Measurements from ENCODE around the gene RNF180. TPM values are rescaled to one million over a fixed set of nuclear protein-coding genes. Genes with fewer than 3 reads are reported as not detected.

RNF180 gene
- total RNA-seq, 1 experiment from 2014 or later, result 7.8 TPM

DNA sequence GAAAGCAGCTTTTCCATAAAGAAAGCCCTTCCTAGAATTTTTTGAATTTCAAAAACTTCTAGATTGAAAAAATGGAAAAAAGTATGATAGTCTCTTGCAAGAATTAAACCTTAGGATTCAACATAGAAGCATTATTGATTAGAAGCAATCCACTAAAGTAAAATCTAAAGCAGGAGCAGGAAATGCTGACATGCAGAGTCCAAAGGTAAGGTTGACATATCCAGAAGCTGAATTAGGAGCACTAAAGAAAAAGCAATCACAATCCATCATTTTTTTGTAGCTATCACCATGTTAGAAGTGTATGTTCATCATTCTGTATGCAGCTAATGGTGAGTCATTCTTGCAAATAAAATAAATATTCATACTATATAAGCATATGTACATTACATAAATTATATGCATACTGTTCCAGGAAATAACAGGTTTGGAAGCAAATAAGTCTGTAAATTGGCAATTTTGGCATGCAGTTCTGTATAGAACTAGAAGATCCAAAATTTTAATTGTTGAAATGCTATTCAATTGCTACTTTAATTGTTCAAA, 39.4 kb upstream of the RNF180 start:
- Histone ChIP-seq H3K9me3 (ENCODE audit: control insufficient read depth, insufficient read depth, low read depth, low read length) (no peaks in the 10 kb centered on the region), H3K27ac (ENCODE audit: low read length) (no peak overlapping the region), H3K27me3 (ENCODE audit: control insufficient read depth, insufficient read depth, low read length) (no peaks in the 10 kb centered on the region), H3K4me1 (ENCODE audit: control insufficient read depth, insufficient read depth, low read length) (no peaks in the 10 kb centered on the region), H3K36me3 (ENCODE audit: control insufficient read depth, insufficient read depth, low read length) (no peaks in the 10 kb centered on the region), H3K4me3 (ENCODE audit: low read depth in 2 of 2, low read length in 2 of 2) (no peak overlapping the region)
- intact Hi-C loops (cut with micrococcal nuclease; ENCODE audit: unreplicated experiment), result no loop called here
- TF ChIP-seq, protein P1, sequence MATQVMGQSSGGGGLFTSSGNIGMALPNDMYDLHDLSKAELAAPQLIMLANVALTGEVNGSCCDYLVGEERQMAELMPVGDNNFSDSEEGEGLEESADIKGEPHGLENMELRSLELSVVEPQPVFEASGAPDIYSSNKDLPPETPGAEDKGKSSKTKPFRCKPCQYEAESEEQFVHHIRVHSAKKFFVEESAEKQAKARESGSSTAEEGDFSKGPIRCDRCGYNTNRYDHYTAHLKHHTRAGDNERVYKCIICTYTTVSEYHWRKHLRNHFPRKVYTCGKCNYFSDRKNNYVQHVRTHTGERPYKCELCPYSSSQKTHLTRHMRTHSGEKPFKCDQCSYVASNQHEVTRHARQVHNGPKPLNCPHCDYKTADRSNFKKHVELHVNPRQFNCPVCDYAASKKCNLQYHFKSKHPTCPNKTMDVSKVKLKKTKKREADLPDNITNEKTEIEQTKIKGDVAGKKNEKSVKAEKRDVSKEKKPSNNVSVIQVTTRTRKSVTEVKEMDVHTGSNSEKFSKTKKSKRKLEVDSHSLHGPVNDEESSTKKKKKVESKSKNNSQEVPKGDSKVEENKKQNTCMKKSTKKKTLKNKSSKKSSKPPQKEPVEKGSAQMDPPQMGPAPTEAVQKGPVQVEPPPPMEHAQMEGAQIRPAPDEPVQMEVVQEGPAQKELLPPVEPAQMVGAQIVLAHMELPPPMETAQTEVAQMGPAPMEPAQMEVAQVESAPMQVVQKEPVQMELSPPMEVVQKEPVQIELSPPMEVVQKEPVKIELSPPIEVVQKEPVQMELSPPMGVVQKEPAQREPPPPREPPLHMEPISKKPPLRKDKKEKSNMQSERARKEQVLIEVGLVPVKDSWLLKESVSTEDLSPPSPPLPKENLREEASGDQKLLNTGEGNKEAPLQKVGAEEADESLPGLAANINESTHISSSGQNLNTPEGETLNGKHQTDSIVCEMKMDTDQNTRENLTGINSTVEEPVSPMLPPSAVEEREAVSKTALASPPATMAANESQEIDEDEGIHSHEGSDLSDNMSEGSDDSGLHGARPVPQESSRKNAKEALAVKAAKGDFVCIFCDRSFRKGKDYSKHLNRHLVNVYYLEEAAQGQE (IDR thresholded peaks at IDR 0.05; ENCODE audit: insufficient read depth in 1 of 2, low read depth in 2 of 2, low read length in 1 of 2), result no peak
- TF ChIP-seq TCF7L2 (IDR thresholded peaks at IDR 0.05; ENCODE audit: low read depth, low read length), result no peak
- TF ChIP-seq, protein P2, sequence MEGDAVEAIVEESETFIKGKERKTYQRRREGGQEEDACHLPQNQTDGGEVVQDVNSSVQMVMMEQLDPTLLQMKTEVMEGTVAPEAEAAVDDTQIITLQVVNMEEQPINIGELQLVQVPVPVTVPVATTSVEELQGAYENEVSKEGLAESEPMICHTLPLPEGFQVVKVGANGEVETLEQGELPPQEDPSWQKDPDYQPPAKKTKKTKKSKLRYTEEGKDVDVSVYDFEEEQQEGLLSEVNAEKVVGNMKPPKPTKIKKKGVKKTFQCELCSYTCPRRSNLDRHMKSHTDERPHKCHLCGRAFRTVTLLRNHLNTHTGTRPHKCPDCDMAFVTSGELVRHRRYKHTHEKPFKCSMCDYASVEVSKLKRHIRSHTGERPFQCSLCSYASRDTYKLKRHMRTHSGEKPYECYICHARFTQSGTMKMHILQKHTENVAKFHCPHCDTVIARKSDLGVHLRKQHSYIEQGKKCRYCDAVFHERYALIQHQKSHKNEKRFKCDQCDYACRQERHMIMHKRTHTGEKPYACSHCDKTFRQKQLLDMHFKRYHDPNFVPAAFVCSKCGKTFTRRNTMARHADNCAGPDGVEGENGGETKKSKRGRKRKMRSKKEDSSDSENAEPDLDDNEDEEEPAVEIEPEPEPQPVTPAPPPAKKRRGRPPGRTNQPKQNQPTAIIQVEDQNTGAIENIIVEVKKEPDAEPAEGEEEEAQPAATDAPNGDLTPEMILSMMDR (IDR thresholded peaks at IDR 0.05), result no peak
- TF ChIP-seq POLR2AphosphoS5 (IDR thresholded peaks at IDR 0.05; ENCODE audit: low read depth, low read length), result no peak
- no peak for TF ChIP-seq SIN3A (IDR thresholded peaks at IDR 0.05; ENCODE audit: borderline replicate concordance, insufficient read depth, low read depth, low read length)
- CTCF ChIA-PET, result no interaction called here
- POLR2A ChIA-PET, result no interaction called here
- in situ Hi-C loops (cut with HindIII; ENCODE audit: low pct_unique_long_range_greater_than_20kb, low sequenced_read_pairs), result no loop called here
- no peak for ATAC-seq
- DNase-seq (ENCODE audit: low read depth, low spot score), result no peak
- no TSS peak for BruUV-seq (replicated peaks)

DNA sequence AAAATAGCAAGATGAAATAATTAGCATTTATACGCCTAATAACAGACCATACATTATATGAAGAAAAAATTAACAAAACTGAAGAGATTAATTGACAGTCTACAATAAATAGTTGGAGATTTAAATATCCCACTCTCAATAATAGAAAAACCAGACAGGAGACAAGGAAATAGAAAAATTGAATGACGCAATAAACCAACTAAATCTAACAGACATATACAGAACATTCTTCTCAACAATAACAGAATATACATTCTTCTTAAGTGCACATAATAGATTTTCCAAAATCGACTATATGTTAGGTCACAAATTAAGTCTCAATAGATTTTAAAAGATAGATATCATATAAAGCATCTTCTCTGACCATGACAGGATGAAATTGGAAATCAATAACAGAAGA, 25.6 kb upstream of the RNF180 start:
- no peak overlapping the region for H3K4me3 ChIP-seq (ENCODE audit: low read depth in 2 of 2, low read length in 2 of 2)
- no peaks in the 10 kb centered on the region for H3K36me3 ChIP-seq (ENCODE audit: control insufficient read depth, insufficient read depth, low read length)
- intact Hi-C loops (cut with micrococcal nuclease; ENCODE audit: unreplicated experiment), result no loop called here
- ATAC-seq (no peak), DNase-seq (ENCODE audit: low read depth, low spot score) (no peak)
- H3K4me1 ChIP-seq (ENCODE audit: control insufficient read depth, insufficient read depth, low read length), result no peaks in the 10 kb centered on the region
- H3K9me3 ChIP-seq (ENCODE audit: control insufficient read depth, insufficient read depth, low read depth, low read length), result no peaks in the 10 kb centered on the region
- ChIA-PET POLR2A (no interaction called here), CTCF (no interaction called here)
- H3K27me3 ChIP-seq (ENCODE audit: control insufficient read depth, insufficient read depth, low read length), result no peaks in the 10 kb centered on the region
- no TSS peak for BruUV-seq (replicated peaks)
- TF ChIP-seq, protein P2 (IDR thresholded peaks at IDR 0.05), result no peak
- no peak for TF ChIP-seq SIN3A (IDR thresholded peaks at IDR 0.05; ENCODE audit: borderline replicate concordance, insufficient read depth, low read depth, low read length)
- TF ChIP-seq TCF7L2 (IDR thresholded peaks at IDR 0.05; ENCODE audit: low read depth, low read length), result no peak
- TF ChIP-seq, protein P1 (IDR thresholded peaks at IDR 0.05; ENCODE audit: insufficient read depth in 1 of 2, low read depth in 2 of 2, low read length in 1 of 2), result no peak
- TF ChIP-seq POLR2AphosphoS5 (IDR thresholded peaks at IDR 0.05; ENCODE audit: low read depth, low read length), result no peak
- H3K27ac ChIP-seq (ENCODE audit: low read length), result no peak overlapping the region
- in situ Hi-C loops (cut with HindIII; ENCODE audit: low pct_unique_long_range_greater_than_20kb, low sequenced_read_pairs), result no loop called here

All from Panc1 (cell line).